Neuron (in vitro differentiated cells): ENCODE data around the gene FOXO1.
"Not testable (repeated sequence)": the region's sequence is repeated elsewhere in the genome, so short reads cannot be mapped to it uniquely, and the experiment has no call there.

Source experiments
- H2AFZ ChIP-seq: one replicate; pipeline ENCODE4 v1.6.1; 2013; ENCODE audit warnings: low read depth, mild to moderate bottlenecking, inconsistent platforms, low read length, moderate library complexity
- H3K27me3 ChIP-seq: one replicate; pipeline ENCODE4 v1.6.1; 2013; ENCODE audit warnings: low read length; ENCODE audit not compliant: insufficient read depth
- H3K36me3 ChIP-seq: one replicate; pipeline ENCODE4 v1.6.1; 2013; ENCODE audit warnings: low read length; ENCODE audit not compliant: insufficient read depth
- H3K4me1 ChIP-seq: one replicate; pipeline ENCODE4 v1.6.1; 2013; ENCODE audit warnings: low read length; ENCODE audit not compliant: insufficient read depth
- H3K4me3 ChIP-seq: 2 replicates; pipeline ENCODE4 v1.5.1; 2013; ENCODE audit warnings: mild to moderate bottlenecking, low read length, moderate library complexity
- H3K9me3 ChIP-seq: one replicate; pipeline ENCODE4 v1.6.1; 2013; ENCODE audit warnings: low read length

FOXO1 gene

DNA sequence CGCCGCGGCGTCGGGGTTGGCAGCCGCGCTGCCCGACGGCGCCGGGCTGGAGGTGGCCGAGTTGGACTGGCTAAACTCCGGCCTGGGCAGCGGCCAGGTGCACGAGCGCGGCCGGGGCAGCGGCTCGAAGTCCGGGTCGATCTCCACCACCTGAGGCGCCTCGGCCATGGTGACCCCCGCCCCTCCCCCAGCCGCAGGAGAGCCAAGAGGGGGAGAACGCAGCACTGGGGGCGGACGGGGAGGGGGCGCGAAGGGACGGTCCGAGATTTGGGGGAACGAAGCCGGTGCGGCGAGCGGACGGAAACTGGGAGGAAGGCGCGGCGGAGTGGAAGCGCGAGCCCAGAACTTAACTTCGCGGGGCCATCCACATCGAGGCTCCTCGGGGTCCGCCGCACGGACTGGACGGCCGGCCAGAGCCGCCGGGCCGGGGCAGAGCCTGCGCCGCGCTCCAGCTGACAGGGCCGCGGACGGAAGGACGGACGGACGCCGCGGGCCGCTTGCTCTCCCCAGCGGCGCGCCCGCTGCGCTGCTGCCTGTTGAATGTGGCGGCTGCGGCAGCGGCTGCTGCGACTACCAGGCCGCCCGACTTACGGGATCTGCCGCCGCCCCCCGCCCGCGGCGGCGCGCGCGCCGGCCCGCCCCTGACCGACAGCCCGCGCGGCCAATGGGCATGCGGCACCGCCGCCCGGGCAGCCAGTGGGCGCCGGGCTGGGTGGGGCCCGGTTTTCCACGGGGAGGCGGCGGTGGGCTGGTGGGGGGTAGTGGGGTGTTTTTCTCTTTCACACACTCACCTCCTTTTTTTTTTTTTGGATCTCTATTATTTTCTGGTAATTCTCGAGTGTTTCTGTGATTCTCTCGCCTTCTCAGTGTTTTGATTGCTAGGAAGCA lies at the start of gene FOXO1:
Gene FOXO1, minus strand, starts transcription at position 597 of the 888 bp plus-strand sequence. Its CDS starts 429 bp downstream, at position 168.
- Histone ChIP-seq H2AFZ (peak within 1 kb of the TSS; percentile 100), H3K27me3 (no peaks in the 10 kb centered on the region), H3K36me3 (no peaks in the 10 kb centered on the region), H3K4me1 (peaks cover 19% of the 10 kb centered on the region), H3K9me3 (no peaks in the 10 kb centered on the region), H3K4me3 (peak within 1 kb of the TSS; percentile 78)

DNA sequence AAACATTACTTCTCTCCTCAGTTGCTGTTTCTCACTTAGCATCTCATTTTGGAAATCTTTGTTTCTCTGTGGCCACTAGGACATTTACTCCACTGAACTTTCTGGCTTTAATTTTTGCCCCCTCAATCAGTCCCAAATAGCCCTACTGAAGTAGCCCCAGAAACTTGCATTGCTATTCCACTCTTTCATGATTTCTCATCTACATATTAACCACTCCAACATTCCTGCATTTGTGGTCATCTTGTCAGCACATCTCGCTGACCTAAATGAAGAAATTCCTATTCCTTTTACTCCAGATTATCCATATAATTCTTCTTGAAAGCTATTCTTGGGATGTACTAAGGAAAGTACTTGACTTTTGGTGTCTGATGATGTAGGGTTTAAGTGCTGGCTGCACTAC lies 48.0 kb upstream of the FOXO1 start:
- H2AFZ ChIP-seq, H3K27me3 ChIP-seq, H3K36me3 ChIP-seq, H3K4me3 ChIP-seq, H3K9me3 ChIP-seq, H3K4me1 ChIP-seq: not testable (repeated sequence)

DNA sequence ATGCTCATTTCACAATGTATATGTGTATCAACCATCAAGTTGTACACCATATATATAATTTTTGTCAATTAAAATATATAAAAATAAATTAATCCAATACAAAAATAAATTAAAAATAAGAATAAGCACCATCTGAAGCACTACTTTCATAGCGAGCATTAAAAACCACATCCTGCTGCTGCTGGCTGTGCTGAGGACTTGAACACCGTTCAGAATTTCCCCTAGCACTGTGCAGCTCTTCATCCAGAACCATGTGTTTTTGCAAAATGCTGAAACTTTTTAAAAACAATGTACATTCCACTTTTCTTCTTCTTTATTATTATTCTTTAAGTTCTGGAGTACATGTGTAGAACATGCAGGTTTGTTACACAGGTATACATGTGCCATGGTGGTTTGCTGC lies 40.0 kb upstream of the FOXO1 start:
- Histone ChIP-seq H3K4me1 (no peaks in the 10 kb centered on the region), H3K36me3 (no peaks in the 10 kb centered on the region), H3K27me3 (no peaks in the 10 kb centered on the region), H3K4me3 (no peak overlapping the region), H2AFZ (no peak overlapping the region), H3K9me3 (no peaks in the 10 kb centered on the region)

DNA sequence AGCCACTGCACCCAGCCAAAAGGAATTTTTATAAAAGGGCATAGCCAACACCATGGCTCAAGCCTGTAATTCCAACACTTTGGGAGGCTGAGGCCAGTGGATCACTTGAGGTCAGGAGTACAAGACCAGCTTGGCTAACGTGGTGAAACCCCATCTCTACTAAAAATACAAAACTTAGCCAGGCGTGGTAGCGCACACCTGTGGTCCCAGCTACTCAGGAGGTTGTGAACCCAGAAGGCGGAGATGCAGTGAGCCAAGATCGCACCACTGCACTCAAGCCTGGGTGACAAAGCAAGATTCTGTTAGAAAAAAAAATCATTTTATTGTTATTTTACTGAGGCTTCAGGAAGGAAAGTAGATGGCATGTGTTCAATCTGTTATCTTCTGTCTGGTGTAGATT lies 31.3 kb upstream of the FOXO1 start:
- Histone ChIP-seq H3K4me1 (peaks cover 4% of the 10 kb centered on the region), H3K27me3 (no peaks in the 10 kb centered on the region), H3K9me3 (no peaks in the 10 kb centered on the region), H3K36me3 (no peaks in the 10 kb centered on the region), H3K4me3 (no peak overlapping the region), H2AFZ (no peak overlapping the region)

- no peaks in the 10 kb centered on the region for H3K27me3 ChIP-seq
- no peaks in the 10 kb centered on the region for H3K9me3 ChIP-seq
- H3K4me1 ChIP-seq, result peaks cover 4% of the 10 kb centered on the region
- no peaks in the 10 kb centered on the region for H3K36me3 ChIP-seq
- no peak overlapping the region for H3K4me3 ChIP-seq
- H2AFZ ChIP-seq, result no peak overlapping the region
Observed at GRCh38 chr13:40694426-40694825, 28.0 kb upstream of the FOXO1 start.

GRCh38 chr13:40692946-40693345 lies 26.5 kb upstream of the FOXO1 start:
- no peaks in the 10 kb centered on the region for H3K27me3 ChIP-seq
- no peaks in the 10 kb centered on the region for H3K9me3 ChIP-seq
- H2AFZ ChIP-seq, result no peak overlapping the region
- no peaks in the 10 kb centered on the region for H3K36me3 ChIP-seq
- H3K4me3 ChIP-seq, result no peak overlapping the region
- H3K4me1 ChIP-seq, result no peaks in the 10 kb centered on the region

DNA sequence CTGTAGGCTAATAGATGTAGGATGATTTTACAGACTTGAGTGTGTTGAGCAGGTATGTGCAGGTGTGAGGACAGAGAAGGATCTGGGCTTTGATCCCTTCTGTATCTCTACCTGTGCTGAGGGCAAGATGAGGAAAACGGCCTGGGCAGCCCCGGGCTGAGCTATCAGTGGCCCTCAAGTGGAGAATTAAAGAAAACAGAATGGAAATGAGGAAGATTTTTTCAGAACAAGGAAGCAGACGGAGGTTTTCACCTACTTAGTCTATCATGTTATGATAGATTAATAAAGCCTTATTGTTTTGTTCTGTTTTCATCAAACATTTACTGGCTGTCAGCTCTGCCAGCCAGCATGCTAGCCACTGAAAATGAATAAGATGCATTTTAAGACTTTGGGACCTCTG lies 22.3 kb upstream of the FOXO1 start:
- no peak overlapping the region for H2AFZ ChIP-seq
- no peaks in the 10 kb centered on the region for H3K4me1 ChIP-seq
- H3K36me3 ChIP-seq, result no peaks in the 10 kb centered on the region
- no peak overlapping the region for H3K4me3 ChIP-seq
- H3K27me3 ChIP-seq, result no peaks in the 10 kb centered on the region
- no peaks in the 10 kb centered on the region for H3K9me3 ChIP-seq

DNA sequence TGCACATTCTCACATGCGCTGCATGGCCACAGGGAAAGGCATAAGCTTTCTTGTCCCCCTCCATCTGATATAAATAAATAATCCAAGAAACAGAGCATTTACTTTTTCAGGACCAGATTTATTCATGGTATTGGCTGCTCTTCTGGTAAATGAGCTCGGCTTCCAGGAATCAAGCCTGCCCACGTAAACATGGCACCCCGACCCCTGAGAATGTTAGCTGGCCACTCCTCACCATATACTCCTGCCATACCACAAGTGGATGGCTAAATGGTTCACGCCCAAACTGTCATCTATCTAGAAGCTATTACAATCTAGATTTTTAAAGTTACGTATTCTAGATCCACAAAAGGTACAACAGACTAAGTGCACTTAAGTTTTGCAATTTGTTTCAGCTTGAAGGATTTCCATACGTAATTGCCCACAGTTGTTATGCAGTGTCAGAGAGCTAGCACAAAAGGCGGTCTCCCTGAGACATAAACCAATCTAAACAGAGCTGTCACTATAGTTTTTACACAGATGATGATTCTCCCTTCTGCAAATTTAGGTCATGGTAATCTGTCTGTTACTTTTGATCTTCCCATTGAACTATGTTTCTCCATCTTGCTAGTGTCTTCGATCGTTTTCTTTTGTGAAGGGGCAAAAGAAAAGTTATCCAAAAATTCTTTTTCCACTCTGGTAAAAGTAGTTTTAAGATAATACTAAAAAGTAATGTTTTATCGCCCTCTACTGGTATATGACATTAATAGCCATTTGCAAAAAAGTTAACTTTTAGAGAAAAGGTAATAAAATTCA lies 16.2 kb upstream of the FOXO1 start:
- no peaks in the 10 kb centered on the region for H3K36me3 ChIP-seq
- H3K27me3 ChIP-seq, result no peaks in the 10 kb centered on the region
- no peak overlapping the region for H2AFZ ChIP-seq
- H3K9me3 ChIP-seq, result no peaks in the 10 kb centered on the region
- H3K4me3 ChIP-seq, result no peak overlapping the region
- peaks cover 4% of the 10 kb centered on the region for H3K4me1 ChIP-seq

GRCh38 chr13:40681341-40682146 lies 15.1 kb upstream of the FOXO1 start:
- no peaks in the 10 kb centered on the region for H3K27me3 ChIP-seq
- no peaks in the 10 kb centered on the region for H3K36me3 ChIP-seq
- peaks cover 4% of the 10 kb centered on the region for H3K4me1 ChIP-seq
- no peak overlapping the region for H3K4me3 ChIP-seq
- H3K9me3 ChIP-seq, result no peaks in the 10 kb centered on the region
- no peak overlapping the region for H2AFZ ChIP-seq

- H3K27me3 ChIP-seq, result no peaks in the 10 kb centered on the region
- H3K4me3 ChIP-seq, result no peak overlapping the region
- no peaks in the 10 kb centered on the region for H3K9me3 ChIP-seq
- H3K4me1 ChIP-seq, result peaks cover 4% of the 10 kb centered on the region
- no peaks in the 10 kb centered on the region for H3K36me3 ChIP-seq
- H2AFZ ChIP-seq, result no peak overlapping the region
Observed at GRCh38 chr13:40680659-40681323, 14.3 kb upstream of the FOXO1 start.

- Histone ChIP-seq H3K36me3 (no peaks in the 10 kb centered on the region), H2AFZ (no peak overlapping the region), H3K4me3 (no peak overlapping the region), H3K27me3 (no peaks in the 10 kb centered on the region), H3K4me1 (peaks cover 4% of the 10 kb centered on the region), H3K9me3 (no peaks in the 10 kb centered on the region)
Observed at GRCh38 chr13:40679480-40679985, 13.1 kb upstream of the FOXO1 start.

DNA sequence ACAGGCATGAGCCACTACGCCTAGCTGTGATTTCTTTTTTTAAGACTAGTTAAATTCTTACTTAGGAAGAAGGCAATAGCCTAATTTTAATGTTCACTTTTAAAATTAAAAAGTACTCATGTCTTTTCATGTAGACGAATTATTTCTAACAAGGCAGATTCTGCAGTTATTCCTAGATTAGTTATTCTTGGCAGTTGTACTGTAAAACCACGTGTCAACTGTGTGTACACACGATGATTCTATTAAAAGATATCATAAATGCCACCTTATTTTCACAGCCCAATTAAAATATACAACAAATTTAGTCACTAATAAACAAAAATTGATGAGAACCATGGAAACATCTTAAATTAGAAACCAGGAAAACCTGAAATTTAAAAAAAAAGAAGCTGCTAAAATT lies 10.6 kb upstream of the FOXO1 start:
- no peak overlapping the region for H3K4me3 ChIP-seq
- no peaks in the 10 kb centered on the region for H3K9me3 ChIP-seq
- H3K36me3 ChIP-seq, result no peaks in the 10 kb centered on the region
- H3K27me3 ChIP-seq, result no peaks in the 10 kb centered on the region
- no peak overlapping the region for H2AFZ ChIP-seq
- peaks cover 5% of the 10 kb centered on the region for H3K4me1 ChIP-seq
